Measurements from ENCODE around the gene PTPRM. TPM values are rescaled to one million over a fixed set of nuclear protein-coding genes. Genes with fewer than 3 reads are reported as not detected.

The PTPRM gene
- polyA plus RNA-seq, 3 donors, result 0.04 to 2.1 (median 0.66) TPM

DNA sequence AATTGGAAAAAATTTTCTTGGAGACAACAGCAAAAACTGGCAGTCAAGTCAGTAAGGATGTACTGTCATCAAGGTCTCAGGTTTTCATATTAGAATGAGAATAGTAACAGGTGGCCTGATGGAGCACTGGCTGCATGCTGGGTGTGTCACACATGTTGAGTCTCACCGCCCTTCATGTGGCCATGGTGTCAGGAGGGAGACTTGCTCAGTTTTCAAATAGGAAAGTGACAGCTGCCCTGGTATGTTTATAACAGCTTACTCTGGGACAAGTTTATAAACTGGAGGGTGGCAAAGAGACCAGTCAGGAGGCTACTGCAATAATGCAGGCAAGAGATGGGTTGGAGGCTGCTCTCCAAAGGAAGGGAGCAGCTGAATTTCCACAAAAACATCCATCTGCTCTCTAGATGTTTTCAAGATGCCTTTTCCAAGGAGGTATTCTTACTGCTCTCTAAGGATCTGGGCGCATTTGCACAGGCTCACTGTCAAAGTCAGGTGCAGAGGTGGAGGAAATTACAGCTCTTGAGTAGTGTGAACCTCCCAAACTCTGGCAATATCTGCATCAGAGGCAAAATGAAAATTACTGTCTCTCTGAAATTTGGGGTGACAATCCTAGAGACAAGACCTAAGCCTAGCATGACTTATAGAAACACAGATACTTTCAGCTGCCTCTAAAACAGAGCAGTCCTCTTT lies 720.2 kb downstream of the PTPRM start:
- no peaks in the 10 kb centered on the region for H3K27me3 ChIP-seq (ENCODE audit: control insufficient read depth in 2 of 2, insufficient read depth in 2 of 2, low read length in 2 of 2)
- TF ChIP-seq, protein P1, sequence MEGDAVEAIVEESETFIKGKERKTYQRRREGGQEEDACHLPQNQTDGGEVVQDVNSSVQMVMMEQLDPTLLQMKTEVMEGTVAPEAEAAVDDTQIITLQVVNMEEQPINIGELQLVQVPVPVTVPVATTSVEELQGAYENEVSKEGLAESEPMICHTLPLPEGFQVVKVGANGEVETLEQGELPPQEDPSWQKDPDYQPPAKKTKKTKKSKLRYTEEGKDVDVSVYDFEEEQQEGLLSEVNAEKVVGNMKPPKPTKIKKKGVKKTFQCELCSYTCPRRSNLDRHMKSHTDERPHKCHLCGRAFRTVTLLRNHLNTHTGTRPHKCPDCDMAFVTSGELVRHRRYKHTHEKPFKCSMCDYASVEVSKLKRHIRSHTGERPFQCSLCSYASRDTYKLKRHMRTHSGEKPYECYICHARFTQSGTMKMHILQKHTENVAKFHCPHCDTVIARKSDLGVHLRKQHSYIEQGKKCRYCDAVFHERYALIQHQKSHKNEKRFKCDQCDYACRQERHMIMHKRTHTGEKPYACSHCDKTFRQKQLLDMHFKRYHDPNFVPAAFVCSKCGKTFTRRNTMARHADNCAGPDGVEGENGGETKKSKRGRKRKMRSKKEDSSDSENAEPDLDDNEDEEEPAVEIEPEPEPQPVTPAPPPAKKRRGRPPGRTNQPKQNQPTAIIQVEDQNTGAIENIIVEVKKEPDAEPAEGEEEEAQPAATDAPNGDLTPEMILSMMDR (IDR thresholded peaks at IDR 0.05), result no peak
- Mint-ChIP-seq H3K27me3 (ENCODE audit: low read depth in 3 of 3) (peaks cover 0 to 2% (median 0%) of the 10 kb centered on the region in 3 donors), H3K27ac (no peak overlapping the region), H3K4me3 (no peak overlapping the region), H3K36me3 (no peaks in the 10 kb centered on the region), H3K4me1 (no peaks in the 10 kb centered on the region), H3K9me3 (peaks cover 0 to 2% (median 0%) of the 10 kb centered on the region in 7 donors)
- H3K79me2 ChIP-seq (ENCODE audit: insufficient read depth, low read length), result no peaks in the 10 kb centered on the region
- no peak overlapping the region for H2AFZ ChIP-seq (ENCODE audit: insufficient read depth, low read depth, low read length, poor library complexity, severe bottlenecking)
- intact Hi-C loops (cut with micrococcal nuclease), result no loop called here
- DNase-seq, result no peak
- no peaks in the 10 kb centered on the region for H4K20me1 ChIP-seq (ENCODE audit: insufficient read depth, low read length)
- H3K9me3 ChIP-seq (replicated peaks in 1 of 2; ENCODE audit: control insufficient read depth in 1 of 2, insufficient read depth in 1 of 2, low read length in 2 of 2), result no peaks in the 10 kb centered on the region
- no peaks in the 10 kb centered on the region for H3K36me3 ChIP-seq (replicated peaks in 1 of 2; ENCODE audit: control insufficient read depth in 1 of 2, insufficient read depth in 2 of 2, low read length in 2 of 2)
- H3K4me2 ChIP-seq (replicated peaks; ENCODE audit: extremely low read depth, low read length, poor library complexity, severe bottlenecking), result no peak overlapping the region
- H3K9ac ChIP-seq (ENCODE audit: insufficient read depth, low read length, poor library complexity, severe bottlenecking), result no peak overlapping the region
- no peak overlapping the region for H3K4me3 ChIP-seq (replicated peaks in 1 of 3; ENCODE audit: low read depth in 2 of 3, low read length in 3 of 3)
- H3K4me1 ChIP-seq (ENCODE audit: control insufficient read depth in 1 of 2, insufficient read depth in 2 of 2, low read length in 2 of 2), result no peaks in the 10 kb centered on the region
- no peak overlapping the region for H3K27ac ChIP-seq (ENCODE audit: low read depth in 1 of 2, low read length in 2 of 2)
- WGBS (ENCODE audit: insufficient coverage), result 100% methylated on average over 2 of the region's 2 CpGs

DNA sequence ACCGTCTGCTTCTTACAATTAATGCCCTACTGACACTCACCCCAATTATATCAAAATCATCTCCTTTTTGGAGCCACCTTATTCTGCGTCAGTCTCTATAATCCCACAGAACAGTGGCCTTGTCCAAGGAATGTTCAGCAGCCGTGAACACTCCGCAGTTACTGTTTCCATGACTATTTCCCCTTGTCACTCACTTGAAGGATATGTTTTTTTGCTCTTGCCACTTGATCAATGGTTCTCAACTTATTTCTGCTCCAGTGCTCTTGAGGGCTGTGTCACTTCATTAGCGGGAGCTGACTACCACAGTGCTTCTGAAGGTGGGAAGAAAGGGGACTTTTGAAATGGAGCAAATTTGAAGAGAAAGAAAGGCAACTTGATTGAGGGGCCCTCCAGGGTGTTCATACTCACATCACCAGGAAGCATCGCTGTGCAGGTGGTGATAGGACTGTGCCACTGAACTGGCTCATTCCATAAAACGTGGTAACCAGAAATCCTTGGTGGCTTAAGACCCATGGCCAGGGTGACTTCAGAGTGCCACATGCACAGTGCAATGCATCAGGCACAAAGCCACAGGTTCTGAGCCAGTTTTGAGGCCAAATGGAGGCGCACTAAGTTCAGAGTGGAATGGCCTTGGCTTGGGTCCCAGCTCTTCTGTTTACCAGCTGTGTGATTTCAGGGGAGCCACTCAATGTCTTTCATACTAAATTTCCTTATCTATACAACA lies 721.5 kb downstream of the PTPRM start:
- no peak overlapping the region for H3K27ac Mint-ChIP-seq
- Histone ChIP-seq H2AFZ (ENCODE audit: insufficient read depth, low read depth, low read length, poor library complexity, severe bottlenecking) (no peak overlapping the region), H3K9me3 (replicated peaks in 1 of 2; ENCODE audit: control insufficient read depth in 1 of 2, insufficient read depth in 1 of 2, low read length in 2 of 2) (no peaks in the 10 kb centered on the region), H3K4me1 (ENCODE audit: control insufficient read depth in 1 of 2, insufficient read depth in 2 of 2, low read length in 2 of 2) (no peaks in the 10 kb centered on the region), H3K9ac (ENCODE audit: insufficient read depth, low read length, poor library complexity, severe bottlenecking) (no peak overlapping the region), H3K27me3 (ENCODE audit: control insufficient read depth in 2 of 2, insufficient read depth in 2 of 2, low read length in 2 of 2) (no peaks in the 10 kb centered on the region), H3K4me3 (replicated peaks in 1 of 3; ENCODE audit: low read depth in 2 of 3, low read length in 3 of 3) (no peak overlapping the region), H4K20me1 (ENCODE audit: insufficient read depth, low read length) (no peaks in the 10 kb centered on the region), H3K79me2 (ENCODE audit: insufficient read depth, low read length) (no peaks in the 10 kb centered on the region), H3K4me2 (replicated peaks; ENCODE audit: extremely low read depth, low read length, poor library complexity, severe bottlenecking) (no peak overlapping the region), H3K36me3 (replicated peaks in 1 of 2; ENCODE audit: control insufficient read depth in 1 of 2, insufficient read depth in 2 of 2, low read length in 2 of 2) (no peaks in the 10 kb centered on the region), H3K27ac (ENCODE audit: low read depth in 1 of 2, low read length in 2 of 2) (no peak overlapping the region)
- TF ChIP-seq, protein P1 (IDR thresholded peaks at IDR 0.05), result no peak
- no peaks in the 10 kb centered on the region for H3K4me1 Mint-ChIP-seq
- H3K4me3 Mint-ChIP-seq, result no peak overlapping the region
- H3K9me3 Mint-ChIP-seq, result peaks cover 0 to 2% (median 0%) of the 10 kb centered on the region in 7 donors
- intact Hi-C loops (cut with micrococcal nuclease), result no loop called here
- WGBS (ENCODE audit: insufficient coverage), result 95% methylated on average over 6 of the region's 8 CpGs
- H3K36me3 Mint-ChIP-seq, result no peaks in the 10 kb centered on the region
- H3K27me3 Mint-ChIP-seq (ENCODE audit: low read depth in 3 of 3), result peaks cover 0 to 2% (median 0%) of the 10 kb centered on the region in 3 donors
- DNase-seq, result no peak
